AG20443 (cell line): ENCODE data around the gene HMGXB3.
A peak's percentile ranks its signal among the peaks of the same experiment; 100 is the strongest.

Experiments used
- DNase-seq: peaks from one replicate; pipeline ENCODE4 v3.0.0; 2012; ENCODE audit warnings: low spot score, mixed read lengths

Gene HMGXB3

GRCh38 chr5:150085950-150086715, 85.6 kb downstream of the HMGXB3 start, which contains the start of gene CSF1R:
TSS of gene CSF1R (minus strand) at chr5:150086554. CDS start at chr5:150086427, 127 bp downstream.
- DNase-seq = peak; percentile 5

- no peak for DNase-seq
These were observed 91.7 kb downstream of the HMGXB3 start for GRCh38 chr5:150092159-150092787.

GRCh38 chr5:150097152-150097551, 96.6 kb downstream of the HMGXB3 start:
- DNase-seq = no peak

DNA sequence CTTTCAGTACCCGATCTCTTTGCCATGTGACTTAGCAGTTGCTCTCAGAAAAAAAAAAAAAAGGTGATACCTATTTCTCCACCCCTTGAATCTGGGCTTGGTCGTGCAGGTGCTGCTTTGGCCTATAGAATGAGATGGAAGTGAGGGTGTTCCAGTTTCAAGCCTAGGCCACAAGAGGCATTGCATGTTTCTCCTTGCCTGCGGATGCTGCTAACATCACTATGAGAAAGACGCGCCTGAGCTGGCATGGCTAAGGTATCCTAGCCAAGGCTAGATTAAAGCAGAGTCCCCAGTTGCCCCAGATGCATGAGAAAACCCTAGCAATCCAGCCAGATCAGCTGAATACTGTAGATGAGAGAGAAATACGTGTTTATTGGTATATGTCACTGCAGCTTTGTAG, 100.5 kb downstream of the HMGXB3 start:
- DNase-seq = no peak
